Muscle of leg (tissue), 11 donors: Measurements from ENCODE around the gene MYL9. TPM values are rescaled to one million over a fixed set of nuclear protein-coding genes. Genes with fewer than 3 reads are reported as not detected.
"Not testable (repeated sequence)": the region's sequence is repeated elsewhere in the genome, so short reads cannot be mapped to it uniquely, and the experiment has no call there.

Experiments
- DNase-seq: peaks from one replicate; pipeline ENCODE4 v3.0.0; 2013
- H3K27ac ChIP-seq: one replicate; pipeline ENCODE4 v1.5.1; 2013; ENCODE audit warnings: mild to moderate bottlenecking, low read length, control low read depth
- H3K27me3 ChIP-seq: one replicate; pipeline ENCODE4 v1.6.1; 2013; ENCODE audit warnings: low read length; ENCODE audit not compliant: control insufficient read depth, insufficient read depth
- H3K36me3 ChIP-seq: one replicate; pipeline ENCODE4 v1.6.1; 2013; ENCODE audit warnings: low read length; ENCODE audit not compliant: control insufficient read depth, insufficient read depth
- H3K4me1 ChIP-seq: one replicate; pipeline ENCODE4 v1.6.1; 2013; ENCODE audit warnings: low read length; ENCODE audit not compliant: control insufficient read depth, insufficient read depth
- H3K4me3 ChIP-seq: one replicate; pipeline ENCODE4 v1.5.1; 2013; ENCODE audit warnings: low read length, control low read depth
- H3K9me3 ChIP-seq: replicated peaks from 2 replicates; pipeline ENCODE4 v1.6.1; 2013; ENCODE audit warnings: low read depth, low read length; ENCODE audit not compliant: control insufficient read depth
- WGBS: methylation state at CpG from one replicate; pipeline ENCODE4 v1.1.5; 2013; ENCODE audit warnings: missing lambda C conversion rate; ENCODE audit not compliant: insufficient coverage; 5-methylcytosine and 5-hydroxymethylcytosine counted together
- polyA plus RNA-seq, 8 donors: library from polyadenylated mRNA; unstranded; fragments of 120-200 nt; gene quantifications; one replicate each; pipeline versions ENCODE4 v1.2.1 to v1.2.3, GENCODE V29; 2013; ENCODE audit warnings: inconsistent platforms in 1 of 8, low replicate concordance in 1 of 8; ENCODE audit not compliant: insufficient read length in 8 of 8, insufficient read depth in 1 of 8
- total RNA-seq: library from RNA; stranded (reverse); fragments of 120-200 nt; gene quantifications from one replicate; pipeline ENCODE4 v1.2.4, GENCODE V29; 2013

MYL9 gene
- total and polyA plus RNA-seq, 9 donors, result 162 to 621 (median 456) TPM

GRCh38 chr20:36499211-36499610 is 42.1 kb upstream of the MYL9 start:
- peaks cover 67% of the 10 kb centered on the region for H3K36me3 ChIP-seq
- DNase-seq, result no peak
- H3K27ac ChIP-seq, result no peak overlapping the region
- H3K4me1 ChIP-seq, result no peaks in the 10 kb centered on the region
- WGBS, result 91% methylated on average over 7 of the region's 26 CpGs
- no peaks in the 10 kb centered on the region for H3K9me3 ChIP-seq
- H3K4me3 ChIP-seq, result no peak overlapping the region
- H3K27me3 ChIP-seq, result no peaks in the 10 kb centered on the region

- no peak overlapping the region for H3K4me3 ChIP-seq
- H3K27ac ChIP-seq, result no peak overlapping the region
- H3K36me3 ChIP-seq, result peaks cover 68% of the 10 kb centered on the region
- 84% methylated on average over 29 of the region's 31 CpGs for WGBS
- no peak for DNase-seq
- no peaks in the 10 kb centered on the region for H3K9me3 ChIP-seq
- H3K27me3 ChIP-seq, result no peaks in the 10 kb centered on the region
- no peaks in the 10 kb centered on the region for H3K4me1 ChIP-seq
These were observed 41.4 kb upstream of the MYL9 start for GRCh38 chr20:36499723-36500501.

GRCh38 chr20:36501367-36502006 is 39.8 kb upstream of the MYL9 start:
- H3K9me3 ChIP-seq, result no peaks in the 10 kb centered on the region
- H3K27ac ChIP-seq, result no peak overlapping the region
- no CpG with 5 or more reads among the region's 3 CpGs for WGBS
- peaks cover 65% of the 10 kb centered on the region for H3K36me3 ChIP-seq
- DNase-seq, result no peak
- no peaks in the 10 kb centered on the region for H3K4me1 ChIP-seq
- H3K4me3 ChIP-seq, result no peak overlapping the region
- H3K27me3 ChIP-seq, result no peaks in the 10 kb centered on the region

GRCh38 chr20:36504295-36504694 is 37.0 kb upstream of the MYL9 start:
- no peak for DNase-seq
- Histone ChIP-seq H3K4me1 (no peaks in the 10 kb centered on the region), H3K9me3 (no peaks in the 10 kb centered on the region), H3K27me3 (no peaks in the 10 kb centered on the region), H3K36me3 (peaks cover 44% of the 10 kb centered on the region), H3K27ac (no peak overlapping the region), H3K4me3 (no peak overlapping the region)
- no CpG with 5 or more reads among the region's 4 CpGs for WGBS

GRCh38 chr20:36506253-36506652 is 35.1 kb upstream of the MYL9 start:
- WGBS, result no CpG with 5 or more reads among the region's 1 CpG
- Histone ChIP-seq H3K27ac (no peak overlapping the region), H3K4me1 (no peaks in the 10 kb centered on the region), H3K9me3 (no peaks in the 10 kb centered on the region), H3K27me3 (no peaks in the 10 kb centered on the region), H3K36me3 (peaks cover 35% of the 10 kb centered on the region), H3K4me3 (no peak overlapping the region)
- no peak for DNase-seq

GRCh38 chr20:36507746-36508145 is 33.6 kb upstream of the MYL9 start:
- peaks cover 37% of the 10 kb centered on the region for H3K36me3 ChIP-seq
- H3K4me1 ChIP-seq, result no peaks in the 10 kb centered on the region
- 83% methylated on average over 2 of the region's 6 CpGs for WGBS
- H3K27me3 ChIP-seq, result no peaks in the 10 kb centered on the region
- no peaks in the 10 kb centered on the region for H3K9me3 ChIP-seq
- H3K4me3 ChIP-seq, result no peak overlapping the region
- no peak overlapping the region for H3K27ac ChIP-seq
- no peak for DNase-seq

GRCh38 chr20:36519012-36519719 is 22.2 kb upstream of the MYL9 start:
- no peaks in the 10 kb centered on the region for H3K27me3 ChIP-seq
- H3K9me3 ChIP-seq, result no peaks in the 10 kb centered on the region
- 92% methylated on average over 10 of the region's 17 CpGs for WGBS
- no peak overlapping the region for H3K4me3 ChIP-seq
- H3K36me3 ChIP-seq, result peaks cover 37% of the 10 kb centered on the region
- DNase-seq, result no peak
- H3K27ac ChIP-seq, result no peak overlapping the region
- H3K4me1 ChIP-seq, result no peaks in the 10 kb centered on the region

- peaks cover 36% of the 10 kb centered on the region for H3K36me3 ChIP-seq
- WGBS, result 100% methylated on average over 1 of the region's 2 CpGs
- H3K27me3 ChIP-seq, result no peaks in the 10 kb centered on the region
- no peak overlapping the region for H3K27ac ChIP-seq
- no peak for DNase-seq
- H3K4me3 ChIP-seq, result no peak overlapping the region
- H3K9me3 ChIP-seq, result no peaks in the 10 kb centered on the region
- H3K4me1 ChIP-seq, result no peaks in the 10 kb centered on the region
These were observed 21.4 kb upstream of the MYL9 start for GRCh38 chr20:36519944-36520343.

GRCh38 chr20:36521526-36521925 is 19.8 kb upstream of the MYL9 start:
- no peak for DNase-seq
- no peak overlapping the region for H3K4me3 ChIP-seq
- H3K4me1 ChIP-seq, result no peaks in the 10 kb centered on the region
- H3K27ac ChIP-seq, result no peak overlapping the region
- peaks cover 51% of the 10 kb centered on the region for H3K36me3 ChIP-seq
- no peaks in the 10 kb centered on the region for H3K9me3 ChIP-seq
- no CpG with 5 or more reads among the region's 1 CpG for WGBS
- no peaks in the 10 kb centered on the region for H3K27me3 ChIP-seq

GRCh38 chr20:36522412-36522811 is 18.9 kb upstream of the MYL9 start:
- not testable (repeated sequence) for H3K4me1 ChIP-seq, H3K4me3 ChIP-seq, H3K27ac ChIP-seq, H3K27me3 ChIP-seq, H3K9me3 ChIP-seq, DNase-seq
- no CpG with 5 or more reads among the region's 7 CpGs for WGBS
- peaks cover 58% of the 10 kb centered on the region for H3K36me3 ChIP-seq
